ENCODE results near the gene SLX4IP.

The SLX4IP gene

DNA sequence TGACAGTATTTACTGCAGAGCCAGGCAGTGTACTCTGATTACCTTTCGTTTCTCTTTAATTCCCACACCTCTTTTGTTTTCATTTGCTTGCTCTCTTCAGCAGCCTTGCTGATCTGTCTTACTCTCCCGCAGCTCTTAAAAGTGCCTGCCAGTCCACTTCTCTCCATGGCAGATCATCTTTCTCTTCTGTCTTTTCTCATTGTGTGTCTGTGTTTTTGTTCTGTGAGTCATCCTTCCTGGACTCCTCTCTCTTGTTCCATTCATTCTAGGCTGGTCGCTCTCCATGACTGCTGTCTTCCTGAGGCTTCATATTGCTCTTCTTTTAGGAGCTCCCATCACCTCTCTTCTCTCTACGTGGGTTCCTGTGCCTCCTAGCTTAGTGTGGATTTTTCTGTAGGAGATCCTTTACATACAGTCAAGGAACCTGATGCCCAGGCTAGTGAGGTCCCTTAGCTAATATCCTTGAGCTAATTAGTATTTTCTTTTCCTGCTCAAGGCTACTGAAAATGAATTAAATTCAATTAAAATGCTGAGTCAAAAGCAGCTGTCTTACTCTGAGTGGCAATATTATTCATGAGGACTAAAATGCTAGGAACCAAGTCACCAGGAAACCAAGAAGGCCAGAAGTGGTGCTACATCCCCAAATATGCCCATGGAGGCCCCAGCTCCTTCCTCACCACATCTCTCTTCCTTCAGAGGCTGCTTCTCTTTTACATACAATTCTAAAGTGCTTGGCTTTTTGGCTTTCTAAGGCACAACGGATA lies 86.1 kb downstream of the SLX4IP start:
- H3K36me3 ChIP-seq (ENCODE audit: insufficient read depth, low read length): no peaks in the 10 kb centered on the region
- H3K27ac ChIP-seq (ENCODE audit: low read depth, low read length): peak overlapping the region; percentile 72

DNA sequence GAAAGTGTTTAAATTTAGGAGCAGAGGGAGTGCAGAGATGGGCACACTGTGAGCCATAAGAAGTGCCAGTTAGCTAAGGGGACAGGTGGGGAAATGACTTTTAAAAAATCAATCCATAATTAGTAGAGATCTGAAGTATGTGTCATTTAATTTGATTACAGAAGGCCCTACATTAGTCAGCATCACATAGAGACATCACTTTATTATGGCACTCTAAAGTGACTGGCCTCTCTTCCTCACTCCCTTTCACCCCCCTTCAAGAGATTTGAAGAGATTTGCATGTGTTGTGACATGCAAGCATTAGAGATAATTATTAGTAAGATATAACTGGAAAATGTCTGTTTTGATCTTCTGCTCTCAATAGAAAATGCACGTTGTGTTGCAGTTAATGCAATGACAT lies 86.7 kb downstream of the SLX4IP start:
- peaks cover 9% of the 10 kb centered on the region for H3K79me2 ChIP-seq (ENCODE audit: control insufficient read depth, insufficient read depth, low read length, unreplicated experiment)
- no peak overlapping the region for H2AFZ ChIP-seq (ENCODE audit: low read length, unreplicated experiment)
- no peak overlapping the region for H3K4me3 ChIP-seq (ENCODE audit: low read depth, low read length)
- H3K27ac ChIP-seq (ENCODE audit: low read depth, low read length): peak overlapping the region; percentile 72
- no peaks in the 10 kb centered on the region for H3K27me3 ChIP-seq (ENCODE audit: insufficient read depth, low read length)
- no peaks in the 10 kb centered on the region for H3K36me3 ChIP-seq (ENCODE audit: insufficient read depth, low read length)
- H3K4me1 ChIP-seq (ENCODE audit: control insufficient read depth, insufficient read depth, low read length, unreplicated experiment): peaks cover 41% of the 10 kb centered on the region

More for the DNA sequence above, 86.1 kb downstream of the SLX4IP start:
- Histone ChIP-seq H2AFZ (ENCODE audit: low read length, unreplicated experiment) (no peak overlapping the region), H3K27me3 (ENCODE audit: insufficient read depth, low read length) (no peaks in the 10 kb centered on the region), H3K79me2 (ENCODE audit: control insufficient read depth, insufficient read depth, low read length, unreplicated experiment) (peaks cover 13% of the 10 kb centered on the region), H3K4me3 (ENCODE audit: low read depth, low read length) (peak overlapping the region; percentile 17), H3K4me1 (ENCODE audit: control insufficient read depth, insufficient read depth, low read length, unreplicated experiment) (peaks cover 41% of the 10 kb centered on the region)

DNA sequence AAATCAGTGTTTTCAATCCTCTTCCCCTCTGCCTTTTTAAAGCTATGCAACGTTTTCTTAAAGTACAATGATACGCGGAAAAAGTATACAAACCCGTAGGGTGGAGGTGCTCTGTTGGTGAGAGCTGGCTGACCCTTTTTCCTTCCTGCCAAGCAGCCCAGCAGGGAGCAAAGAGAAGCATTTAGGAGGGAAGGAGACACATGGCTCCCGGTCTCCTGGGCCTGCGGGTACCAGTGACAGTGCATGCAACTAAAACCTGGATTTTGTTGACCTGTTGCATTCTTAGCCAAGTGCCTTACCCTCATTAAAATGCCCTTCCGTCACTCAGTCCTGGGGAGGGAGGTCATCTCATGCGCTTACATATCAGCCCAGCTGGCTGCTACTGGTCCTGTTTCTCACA lies 87.2 kb downstream of the SLX4IP start:
- H2AFZ ChIP-seq (ENCODE audit: low read length, unreplicated experiment): no peak overlapping the region
- H3K79me2 ChIP-seq (ENCODE audit: control insufficient read depth, insufficient read depth, low read length, unreplicated experiment): peaks cover 9% of the 10 kb centered on the region
- no peaks in the 10 kb centered on the region for H3K36me3 ChIP-seq (ENCODE audit: insufficient read depth, low read length)
- no peak overlapping the region for H3K27ac ChIP-seq (ENCODE audit: low read depth, low read length)
- no peaks in the 10 kb centered on the region for H3K27me3 ChIP-seq (ENCODE audit: insufficient read depth, low read length)
- peaks cover 41% of the 10 kb centered on the region for H3K4me1 ChIP-seq (ENCODE audit: control insufficient read depth, insufficient read depth, low read length, unreplicated experiment)
- no peak overlapping the region for H3K4me3 ChIP-seq (ENCODE audit: low read depth, low read length)

DNA sequence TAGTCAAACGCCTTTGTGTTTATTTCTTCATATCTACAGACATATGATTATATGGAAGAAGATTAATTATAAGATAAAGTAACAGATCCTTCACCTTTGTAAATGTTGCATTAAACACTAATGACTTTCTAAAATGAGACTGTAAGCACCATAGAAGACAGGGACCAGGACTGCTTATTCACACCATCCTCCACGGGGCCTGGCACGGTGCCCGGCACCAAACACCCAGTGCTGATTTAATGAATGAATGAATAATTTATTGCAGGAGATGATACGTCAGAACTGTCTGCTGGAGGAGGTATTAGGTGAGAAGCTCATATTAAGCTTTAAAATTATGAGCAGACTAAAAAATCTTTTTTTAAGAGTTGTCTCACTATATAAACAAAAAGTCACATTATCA lies 88.3 kb downstream of the SLX4IP start:
- Histone ChIP-seq H3K36me3 (ENCODE audit: insufficient read depth, low read length) (no peaks in the 10 kb centered on the region), H2AFZ (ENCODE audit: low read length, unreplicated experiment) (no peak overlapping the region), H3K4me3 (ENCODE audit: low read depth, low read length) (no peak overlapping the region), H3K79me2 (ENCODE audit: control insufficient read depth, insufficient read depth, low read length, unreplicated experiment) (peaks cover 9% of the 10 kb centered on the region), H3K27ac (ENCODE audit: low read depth, low read length) (no peak overlapping the region), H3K27me3 (ENCODE audit: insufficient read depth, low read length) (no peaks in the 10 kb centered on the region), H3K4me1 (ENCODE audit: control insufficient read depth, insufficient read depth, low read length, unreplicated experiment) (peaks cover 41% of the 10 kb centered on the region)

DNA sequence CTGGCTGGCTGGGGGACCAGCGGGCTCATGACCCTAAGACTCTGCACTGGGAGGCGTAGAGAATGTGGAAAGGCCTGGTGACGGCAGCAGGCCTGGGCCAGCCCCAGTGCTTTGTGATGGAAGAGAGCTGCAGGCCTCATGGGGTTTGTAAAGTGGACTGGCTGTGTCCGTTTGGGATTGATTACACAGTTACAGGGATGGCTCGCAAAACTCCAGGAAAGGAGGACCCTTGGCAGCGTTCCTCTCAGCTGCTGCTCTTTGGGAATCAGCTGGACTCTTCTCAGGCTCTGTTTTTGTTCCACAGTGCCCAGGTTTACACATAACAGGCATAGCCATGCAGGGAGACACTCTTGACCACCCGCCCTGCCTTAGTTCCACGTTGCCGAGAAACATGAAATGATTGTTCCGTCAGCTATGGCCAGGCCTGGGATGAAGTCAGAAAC lies 89.0 kb downstream of the SLX4IP start:
- Histone ChIP-seq H3K4me3 (ENCODE audit: low read depth, low read length) (no peak overlapping the region), H3K79me2 (ENCODE audit: control insufficient read depth, insufficient read depth, low read length, unreplicated experiment) (peaks cover 9% of the 10 kb centered on the region), H3K36me3 (ENCODE audit: insufficient read depth, low read length) (no peaks in the 10 kb centered on the region), H3K27ac (ENCODE audit: low read depth, low read length) (peak overlapping the region; percentile 27; the same call in 1 of the 2 replicates), H3K27me3 (ENCODE audit: insufficient read depth, low read length) (no peaks in the 10 kb centered on the region), H3K4me1 (ENCODE audit: control insufficient read depth, insufficient read depth, low read length, unreplicated experiment) (peaks cover 41% of the 10 kb centered on the region), H2AFZ (ENCODE audit: low read length, unreplicated experiment) (no peak overlapping the region)

DNA sequence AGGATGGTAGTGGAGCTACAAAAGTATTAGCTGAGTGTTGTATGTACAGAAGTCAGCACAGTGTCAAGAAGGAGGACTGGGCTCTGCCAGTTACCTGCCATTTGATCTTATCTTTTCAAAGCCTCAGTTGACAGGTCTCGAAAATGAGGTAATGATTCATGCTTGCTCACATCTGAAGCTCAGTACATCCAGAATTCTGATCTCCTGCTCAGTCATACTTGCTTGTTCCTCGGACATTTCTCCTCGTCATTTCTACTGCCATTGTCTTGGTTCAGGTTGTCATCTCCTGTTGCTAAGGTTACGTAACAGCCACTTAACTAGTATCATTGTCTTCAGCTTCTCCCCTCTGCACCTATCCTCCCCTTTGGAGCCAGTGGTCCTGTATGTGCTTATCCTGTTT lies 89.5 kb downstream of the SLX4IP start:
- Histone ChIP-seq H3K79me2 (ENCODE audit: control insufficient read depth, insufficient read depth, low read length, unreplicated experiment) (peaks cover 9% of the 10 kb centered on the region), H3K4me1 (ENCODE audit: control insufficient read depth, insufficient read depth, low read length, unreplicated experiment) (peaks cover 35% of the 10 kb centered on the region), H2AFZ (ENCODE audit: low read length, unreplicated experiment) (no peak overlapping the region), H3K27me3 (ENCODE audit: insufficient read depth, low read length) (no peaks in the 10 kb centered on the region), H3K4me3 (ENCODE audit: low read depth, low read length) (no peak overlapping the region), H3K27ac (ENCODE audit: low read depth, low read length) (peak overlapping the region; percentile 27; the same call in 1 of the 2 replicates), H3K36me3 (ENCODE audit: insufficient read depth, low read length) (no peaks in the 10 kb centered on the region)

DNA sequence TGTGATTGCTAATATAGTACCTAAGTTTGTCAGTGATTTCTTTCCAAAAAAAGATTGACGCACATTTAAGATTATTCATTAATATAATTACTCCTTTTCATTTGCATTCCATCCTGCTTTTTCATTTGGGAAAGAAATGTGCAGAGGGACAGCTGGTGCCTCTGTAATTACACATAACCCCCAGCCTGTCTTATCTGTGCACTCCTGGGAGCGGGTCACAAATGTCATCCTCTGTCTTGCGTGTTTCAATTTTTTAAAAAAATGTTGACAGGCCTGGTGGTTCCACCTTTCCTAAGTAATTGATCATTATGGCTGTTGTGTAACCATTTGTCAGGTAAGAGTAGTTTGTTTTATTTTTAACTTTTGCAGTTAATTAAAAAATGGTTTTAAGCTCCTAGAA lies 92.7 kb downstream of the SLX4IP start:
- Histone ChIP-seq H3K4me3 (ENCODE audit: low read depth, low read length) (no peak overlapping the region), H3K36me3 (ENCODE audit: insufficient read depth, low read length) (no peaks in the 10 kb centered on the region), H3K4me1 (ENCODE audit: control insufficient read depth, insufficient read depth, low read length, unreplicated experiment) (peaks cover 12% of the 10 kb centered on the region), H2AFZ (ENCODE audit: low read length, unreplicated experiment) (no peak overlapping the region), H3K27ac (ENCODE audit: low read depth, low read length) (no peak overlapping the region), H3K27me3 (ENCODE audit: insufficient read depth, low read length) (no peaks in the 10 kb centered on the region), H3K79me2 (ENCODE audit: control insufficient read depth, insufficient read depth, low read length, unreplicated experiment) (peaks cover 6% of the 10 kb centered on the region)

DNA sequence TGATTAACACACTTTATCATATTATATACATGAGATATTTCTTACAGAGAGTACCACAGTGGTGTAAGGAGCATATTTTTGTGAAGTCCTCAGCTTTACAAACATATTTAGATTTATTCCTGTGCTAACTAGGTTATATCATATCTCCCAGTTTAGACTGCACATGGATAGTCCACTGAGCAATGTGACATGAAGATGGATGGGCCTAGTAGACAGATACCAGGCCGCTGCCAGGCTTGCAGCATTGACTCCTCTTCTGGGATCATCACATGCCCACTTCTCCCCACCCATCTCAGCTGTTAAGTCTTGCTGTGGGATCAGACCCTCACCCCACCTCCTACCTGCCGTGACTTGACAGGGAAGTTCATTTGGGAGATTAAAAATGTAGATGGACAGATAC lies 95.8 kb downstream of the SLX4IP start:
- peaks cover under 1% of the 10 kb centered on the region for H3K79me2 ChIP-seq (ENCODE audit: control insufficient read depth, insufficient read depth, low read length, unreplicated experiment)
- no peak overlapping the region for H2AFZ ChIP-seq (ENCODE audit: low read length, unreplicated experiment)
- H3K36me3 ChIP-seq (ENCODE audit: insufficient read depth, low read length): no peaks in the 10 kb centered on the region
- H3K27ac ChIP-seq (ENCODE audit: low read depth, low read length): no peak overlapping the region
- H3K27me3 ChIP-seq (ENCODE audit: insufficient read depth, low read length): no peaks in the 10 kb centered on the region
- no peaks in the 10 kb centered on the region for H3K4me1 ChIP-seq (ENCODE audit: control insufficient read depth, insufficient read depth, low read length, unreplicated experiment)
- H3K4me3 ChIP-seq (ENCODE audit: low read depth, low read length): no peak overlapping the region

DNA sequence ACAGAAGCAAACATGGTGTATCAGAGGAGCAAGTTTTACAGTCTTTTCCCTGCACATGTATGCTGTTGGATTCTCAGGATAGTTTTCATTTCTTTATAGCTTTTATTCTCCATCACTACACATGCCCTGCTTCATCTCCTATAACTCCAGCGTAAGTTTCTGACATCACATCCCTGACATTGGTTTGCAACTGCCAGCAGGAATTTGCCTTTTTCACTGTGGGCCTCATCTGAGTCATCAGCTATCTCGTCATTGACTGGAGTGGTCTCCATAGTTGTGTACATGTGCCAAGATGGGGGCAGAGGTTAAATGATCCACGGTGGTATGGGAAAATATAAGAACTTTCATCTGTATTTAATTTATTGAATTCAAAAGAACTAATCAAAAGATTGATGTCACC lies 96.7 kb downstream of the SLX4IP start:
- Histone ChIP-seq H3K27me3 (ENCODE audit: insufficient read depth, low read length) (no peaks in the 10 kb centered on the region), H3K4me3 (ENCODE audit: low read depth, low read length) (no peak overlapping the region), H3K4me1 (ENCODE audit: control insufficient read depth, insufficient read depth, low read length, unreplicated experiment) (no peaks in the 10 kb centered on the region), H2AFZ (ENCODE audit: low read length, unreplicated experiment) (no peak overlapping the region), H3K36me3 (ENCODE audit: insufficient read depth, low read length) (no peaks in the 10 kb centered on the region), H3K27ac (ENCODE audit: low read depth, low read length) (no peak overlapping the region), H3K79me2 (ENCODE audit: control insufficient read depth, insufficient read depth, low read length, unreplicated experiment) (no peaks in the 10 kb centered on the region)

DNA sequence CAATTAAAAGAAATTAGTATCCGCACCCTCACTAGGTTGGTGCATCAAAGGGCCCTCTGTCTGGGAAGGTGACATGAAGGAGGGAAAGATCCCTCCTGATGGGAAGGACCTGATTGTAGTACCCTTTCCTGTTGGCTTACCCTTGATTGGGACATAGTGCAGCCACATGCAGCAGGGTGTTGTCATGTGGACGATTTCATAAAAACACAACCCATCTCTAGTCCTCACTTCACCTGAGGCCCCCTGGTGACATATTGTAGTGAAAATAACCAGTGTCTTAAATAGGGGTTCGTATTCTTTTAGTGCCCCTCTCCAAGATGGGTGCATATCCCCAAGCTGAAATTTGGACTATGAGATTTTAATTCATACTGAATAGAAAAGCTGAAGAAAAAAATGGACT lies 97.3 kb downstream of the SLX4IP start:
- H3K27me3 ChIP-seq (ENCODE audit: insufficient read depth, low read length): no peaks in the 10 kb centered on the region
- H3K4me3 ChIP-seq (ENCODE audit: low read depth, low read length): no peak overlapping the region
- no peaks in the 10 kb centered on the region for H3K36me3 ChIP-seq (ENCODE audit: insufficient read depth, low read length)
- peaks cover 2% of the 10 kb centered on the region for H3K4me1 ChIP-seq (ENCODE audit: control insufficient read depth, insufficient read depth, low read length, unreplicated experiment)
- no peaks in the 10 kb centered on the region for H3K79me2 ChIP-seq (ENCODE audit: control insufficient read depth, insufficient read depth, low read length, unreplicated experiment)
- H3K27ac ChIP-seq (ENCODE audit: low read depth, low read length): no peak overlapping the region
- no peak overlapping the region for H2AFZ ChIP-seq (ENCODE audit: low read length, unreplicated experiment)

DNA sequence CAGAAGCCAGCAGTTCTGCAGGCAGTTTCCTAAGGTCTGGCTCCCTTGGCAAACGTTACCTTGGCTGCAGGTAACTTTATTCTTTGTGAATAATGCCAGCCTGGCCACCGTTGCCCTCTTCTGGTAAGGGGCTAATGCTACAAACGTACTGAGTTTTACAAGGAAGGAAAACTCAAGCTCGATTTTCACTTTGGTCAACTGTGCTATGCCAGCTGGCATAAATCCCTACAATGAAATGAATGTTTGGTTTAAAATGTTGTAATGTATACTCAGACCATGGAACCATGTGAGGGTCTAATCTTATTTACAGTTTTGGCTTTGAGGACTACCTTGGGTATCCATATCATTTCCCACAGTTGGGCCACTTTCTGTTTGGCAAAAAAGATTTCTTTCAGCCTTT lies 101.4 kb downstream of the SLX4IP start:
- Histone ChIP-seq H2AFZ (ENCODE audit: low read length, unreplicated experiment) (peak overlapping the region; percentile 3), H3K36me3 (ENCODE audit: insufficient read depth, low read length) (no peaks in the 10 kb centered on the region), H3K27ac (ENCODE audit: low read depth, low read length) (peak overlapping the region; percentile 20; the same call in 1 of the 2 replicates), H3K27me3 (ENCODE audit: insufficient read depth, low read length) (no peaks in the 10 kb centered on the region), H3K4me1 (ENCODE audit: control insufficient read depth, insufficient read depth, low read length, unreplicated experiment) (peaks cover 35% of the 10 kb centered on the region), H3K4me3 (ENCODE audit: low read depth, low read length) (peak overlapping the region; percentile 57), H3K79me2 (ENCODE audit: control insufficient read depth, insufficient read depth, low read length, unreplicated experiment) (peaks cover 3% of the 10 kb centered on the region)

Data from ACC112 (cell line).